HG03064 (cell line): ENCODE results near the gene KCNK1.

Experiments
- ATAC-seq: cut with Tn5 transposase; IDR thresholded peaks from one replicate; pipeline ENCODE4 v1.9.1; 2021; ENCODE audit warnings: low read depth; ENCODE audit not compliant: unreplicated experiment

The KCNK1 gene

DNA sequence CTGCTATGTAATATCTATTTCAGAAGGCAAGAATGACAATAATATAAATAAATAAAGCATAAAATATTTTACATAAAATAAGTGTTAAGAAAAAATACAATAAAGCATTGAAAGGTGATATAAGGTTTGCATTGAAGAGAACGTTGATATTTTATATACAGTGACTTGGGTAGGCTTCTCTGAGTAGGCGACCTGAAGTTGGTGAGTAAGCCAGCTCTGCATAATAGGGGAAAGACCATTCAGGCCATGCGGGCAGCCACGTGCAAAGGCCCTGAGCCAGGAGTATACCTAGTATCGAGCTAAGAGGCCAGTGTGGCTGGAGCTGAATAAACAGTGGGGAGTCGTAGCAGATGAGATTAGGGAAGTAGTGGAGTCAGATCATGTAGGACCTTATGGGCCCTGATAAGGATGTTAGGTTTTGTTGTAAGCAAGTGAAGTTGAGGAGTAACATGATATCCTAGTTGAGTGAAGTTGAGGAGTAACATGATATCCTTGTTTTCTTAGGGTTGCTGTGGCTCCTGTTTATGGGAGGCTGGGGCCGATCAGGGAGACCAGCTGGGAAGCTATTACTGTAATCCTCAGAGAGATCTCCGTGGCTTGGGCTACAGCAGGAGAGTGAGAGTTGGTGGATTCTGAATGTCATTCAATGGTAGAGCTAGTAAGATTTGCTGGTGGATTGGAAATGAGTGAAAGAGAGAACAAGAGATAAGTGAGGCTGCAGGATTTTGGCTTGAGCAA, 22.0 kb downstream of the KCNK1 start:
- no peak for ATAC-seq

GRCh38 chr1:233636503-233636877, 22.6 kb downstream of the KCNK1 start:
- no peak for ATAC-seq

DNA sequence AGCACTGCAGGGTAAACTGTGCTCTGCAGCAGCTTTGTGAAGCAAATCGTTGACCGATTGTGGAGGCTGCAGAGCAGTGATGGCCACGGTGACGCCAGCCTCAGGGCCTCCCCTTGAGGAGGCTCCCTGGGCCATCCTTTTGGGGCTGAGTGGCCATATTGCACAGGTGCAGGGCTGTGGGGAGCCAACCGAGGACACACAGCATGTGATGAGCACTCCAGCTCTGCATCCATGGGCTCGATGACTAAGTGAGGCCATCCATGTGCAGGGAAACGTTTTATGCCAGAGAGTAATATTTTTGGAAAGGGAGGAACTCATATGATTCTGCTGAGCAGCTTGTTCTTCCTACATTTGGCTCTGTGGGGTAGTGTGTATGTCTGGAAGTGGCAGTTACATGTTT, 24.6 kb downstream of the KCNK1 start:
- ATAC-seq, result no peak

DNA sequence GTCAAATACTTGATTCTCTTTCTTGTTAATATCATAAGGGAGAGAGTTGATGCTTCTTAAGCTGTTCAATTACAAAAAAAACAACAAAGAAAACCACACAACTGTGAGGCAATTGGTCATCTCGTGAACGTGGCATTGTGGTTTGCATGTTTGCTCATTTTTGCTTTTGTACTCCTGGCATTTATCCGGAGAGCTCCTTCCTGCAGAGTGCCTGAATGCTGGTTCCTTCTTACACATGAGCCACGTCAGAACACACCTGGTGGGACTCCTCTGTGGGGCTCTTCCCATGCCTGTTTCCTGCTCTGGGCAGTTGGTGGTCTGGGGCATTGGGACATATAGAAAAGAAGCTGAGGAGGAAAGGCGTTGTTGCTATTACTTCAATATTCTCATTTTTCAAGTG, 25.7 kb downstream of the KCNK1 start:
- no peak for ATAC-seq

GRCh38 chr1:233640179-233640578, 26.3 kb downstream of the KCNK1 start:
- ATAC-seq, result no peak

DNA sequence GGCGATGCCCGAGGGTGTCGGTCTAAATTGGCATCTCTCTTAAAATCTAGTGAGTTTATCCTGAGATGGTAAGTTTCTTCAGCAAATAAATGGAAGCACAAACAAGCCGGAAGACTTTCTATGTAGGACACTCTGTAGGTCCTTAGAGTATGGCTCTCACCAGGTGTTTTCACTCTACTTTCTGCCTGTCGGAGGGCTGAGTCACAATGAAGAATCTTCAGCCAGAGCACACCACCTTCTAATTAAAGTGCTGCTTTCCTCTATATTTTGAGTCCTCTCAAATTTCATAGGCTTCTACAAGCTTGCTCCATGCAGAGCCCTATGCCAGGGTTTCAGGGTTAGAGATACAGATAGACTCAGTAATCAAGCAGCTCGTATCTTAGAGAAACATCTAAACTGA, 27.1 kb downstream of the KCNK1 start:
- ATAC-seq, result no peak

GRCh38 chr1:233647073-233647472, 33.2 kb downstream of the KCNK1 start:
- ATAC-seq, result no peak

DNA sequence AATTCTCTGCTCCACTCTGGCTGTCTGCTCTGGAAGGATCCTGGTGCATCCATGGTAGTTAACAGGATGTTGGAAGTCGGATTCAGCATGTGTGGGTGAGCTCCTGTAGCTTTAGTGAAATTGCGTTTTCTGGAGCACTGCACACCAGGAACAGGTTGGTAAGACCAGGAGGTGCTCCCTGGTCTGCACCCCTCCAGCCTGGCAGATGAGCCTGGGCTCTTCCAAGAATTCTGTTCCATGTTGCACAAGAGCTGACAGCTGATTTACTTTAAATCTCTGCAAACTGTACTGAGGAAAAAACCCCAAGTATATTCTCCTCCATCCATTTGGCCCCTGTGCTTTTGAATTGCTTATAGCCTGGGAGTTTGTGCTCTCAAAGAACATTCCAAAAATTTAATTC, 33.7 kb downstream of the KCNK1 start:
- ATAC-seq, result no peak

DNA sequence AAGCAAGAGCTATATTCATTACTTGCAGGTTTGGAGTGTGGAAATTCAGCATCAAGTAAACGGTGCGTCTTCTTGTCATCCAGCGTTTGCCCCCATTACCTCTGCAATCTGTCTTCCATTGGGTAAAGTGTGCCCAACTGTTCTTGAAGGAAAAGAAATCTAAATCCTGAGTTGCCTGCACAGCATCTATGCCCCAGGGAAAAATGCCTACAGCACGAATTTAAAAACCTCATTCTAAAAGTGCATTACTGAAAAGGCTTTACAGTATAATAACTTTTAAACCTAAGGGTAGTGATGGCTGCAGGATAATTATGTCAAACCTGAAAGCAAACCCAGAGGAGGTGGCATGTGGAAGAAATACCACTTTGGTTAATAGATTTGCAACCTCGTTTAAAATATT, 37.2 kb downstream of the KCNK1 start:
- ATAC-seq, result no peak

GRCh38 chr1:233651563-233652233, 37.8 kb downstream of the KCNK1 start:
- ATAC-seq, result no peak

DNA sequence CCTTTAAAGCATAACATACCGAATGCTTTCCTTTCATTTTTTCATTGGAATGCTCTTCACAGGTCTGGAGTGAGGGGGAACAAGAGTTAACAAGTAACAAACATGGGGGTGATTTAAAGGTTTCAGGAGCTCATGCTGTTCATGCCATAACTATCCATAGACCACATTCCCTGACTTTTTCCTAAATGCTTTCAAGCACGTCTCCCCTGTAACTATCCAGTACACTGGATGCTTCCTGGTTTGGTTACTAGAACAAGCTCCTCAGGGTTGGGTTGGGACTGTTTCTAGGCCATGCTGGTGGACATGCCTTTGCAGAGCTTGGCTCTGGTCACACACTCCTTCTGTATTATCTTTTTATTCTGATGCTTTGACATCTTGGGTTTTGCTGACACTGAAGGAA, 38.6 kb downstream of the KCNK1 start:
- ATAC-seq, result no peak

DNA sequence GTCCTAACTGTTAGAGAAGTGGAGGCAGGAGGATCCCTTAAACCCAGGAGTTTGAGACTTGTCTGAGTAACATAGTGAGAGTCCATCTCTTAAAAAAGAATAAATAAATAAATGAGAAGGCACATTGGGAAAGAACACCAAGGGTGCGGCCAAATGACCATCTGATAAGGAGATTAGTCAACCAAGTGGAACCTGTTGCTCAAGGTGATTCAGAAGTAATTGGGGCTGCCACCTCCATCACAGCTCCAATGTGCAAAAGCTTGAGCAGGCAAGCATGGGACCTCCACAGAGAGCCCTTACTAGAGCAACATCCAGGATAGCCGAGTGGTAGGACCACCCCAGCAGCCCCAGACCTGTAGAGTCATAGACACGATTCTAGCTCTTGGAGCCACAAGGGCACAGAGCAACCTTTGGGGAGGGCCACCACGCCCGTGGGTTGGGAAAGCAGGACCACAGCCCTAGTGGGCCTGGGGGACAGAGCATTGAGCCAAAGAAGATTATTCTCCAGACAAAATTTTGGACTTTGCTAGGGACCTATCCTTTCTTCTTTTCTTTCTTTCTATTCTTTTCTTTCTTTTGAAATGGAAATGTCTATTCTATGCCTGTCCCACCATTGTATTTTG, 40.9 kb downstream of the KCNK1 start:
- no peak for ATAC-seq

DNA sequence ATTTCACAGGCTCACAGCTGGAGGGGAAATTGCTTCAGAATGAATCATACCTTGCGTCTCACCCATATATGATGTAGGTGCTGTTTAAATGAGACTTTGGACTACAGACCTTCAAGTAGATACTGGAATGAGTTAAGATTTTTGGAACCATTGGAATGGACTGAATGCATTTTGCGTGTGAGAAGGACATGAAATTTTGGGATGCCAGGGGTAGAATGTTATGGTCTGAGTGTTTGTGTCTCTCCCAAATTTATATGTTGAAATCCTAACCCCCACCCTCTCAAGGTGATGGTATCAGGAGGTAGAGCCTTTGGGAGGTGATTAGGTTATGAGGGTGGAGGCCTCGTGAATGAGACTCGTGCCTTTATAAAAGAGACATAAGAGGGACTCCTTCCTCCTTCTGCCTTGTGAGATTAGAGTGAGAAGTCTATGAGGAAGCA, 41.4 kb downstream of the KCNK1 start:
- no peak for ATAC-seq

- no peak for ATAC-seq
Measured at GRCh38 chr1:233656032-233656635, 42.2 kb downstream of the KCNK1 start.

GRCh38 chr1:233656687-233657086, 42.8 kb downstream of the KCNK1 start:
- no peak for ATAC-seq

- no peak for ATAC-seq
Measured at GRCh38 chr1:233657466-233657865, 43.6 kb downstream of the KCNK1 start.

DNA sequence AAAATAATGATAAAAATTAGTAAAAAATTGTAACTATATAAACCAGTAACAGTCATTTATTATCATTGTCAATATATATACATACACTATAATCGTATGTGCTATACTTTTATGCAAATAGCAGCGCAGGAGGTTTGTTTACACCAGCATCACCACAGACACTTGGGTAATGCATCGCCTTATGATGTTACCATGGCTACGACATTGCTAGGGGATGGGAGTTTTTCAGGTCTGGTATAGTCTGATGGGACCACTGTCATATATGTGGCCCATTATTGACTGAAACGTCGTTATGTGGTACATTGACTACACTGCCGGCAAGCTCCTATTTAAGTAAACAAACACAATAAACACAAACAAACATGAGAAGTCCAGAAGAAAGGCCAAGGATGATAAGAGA, 45.6 kb downstream of the KCNK1 start:
- no peak for ATAC-seq

DNA sequence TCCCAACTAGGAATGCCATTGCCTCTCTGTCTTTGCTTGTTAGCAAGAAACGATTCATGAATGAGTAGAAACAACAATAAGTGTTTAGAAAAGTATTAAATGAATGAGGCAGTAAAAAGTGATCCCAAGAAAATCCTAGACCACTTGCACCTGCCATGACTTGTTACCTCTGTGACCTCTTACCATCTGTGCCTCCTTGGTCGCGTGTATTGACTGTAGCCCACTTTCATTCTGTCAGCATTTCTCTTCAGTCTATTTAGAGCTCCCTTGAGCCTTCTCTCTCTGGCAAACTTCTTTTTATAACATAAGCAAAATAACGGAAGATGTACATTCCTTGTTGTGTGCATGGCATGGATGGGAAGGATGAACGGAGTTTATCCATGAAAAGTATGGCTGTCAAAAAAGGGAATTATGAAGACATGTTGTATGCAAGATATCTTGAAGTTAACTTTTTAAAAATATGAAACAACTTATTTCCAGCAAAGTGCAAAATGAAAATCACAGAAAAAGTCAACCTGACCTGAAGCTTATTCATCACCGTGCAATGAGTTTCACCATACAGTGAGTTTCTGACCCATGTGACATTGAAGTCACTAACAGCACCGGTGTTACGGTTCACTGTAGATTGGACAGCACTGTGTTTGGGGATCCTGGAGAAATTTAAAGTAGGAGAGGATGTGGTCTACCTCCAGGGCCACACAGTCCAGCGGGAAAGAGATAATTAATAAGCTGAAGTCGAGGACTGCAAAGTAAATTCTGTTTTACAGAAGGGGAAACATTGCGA, 47.7 kb downstream of the KCNK1 start:
- ATAC-seq, result no peak

DNA sequence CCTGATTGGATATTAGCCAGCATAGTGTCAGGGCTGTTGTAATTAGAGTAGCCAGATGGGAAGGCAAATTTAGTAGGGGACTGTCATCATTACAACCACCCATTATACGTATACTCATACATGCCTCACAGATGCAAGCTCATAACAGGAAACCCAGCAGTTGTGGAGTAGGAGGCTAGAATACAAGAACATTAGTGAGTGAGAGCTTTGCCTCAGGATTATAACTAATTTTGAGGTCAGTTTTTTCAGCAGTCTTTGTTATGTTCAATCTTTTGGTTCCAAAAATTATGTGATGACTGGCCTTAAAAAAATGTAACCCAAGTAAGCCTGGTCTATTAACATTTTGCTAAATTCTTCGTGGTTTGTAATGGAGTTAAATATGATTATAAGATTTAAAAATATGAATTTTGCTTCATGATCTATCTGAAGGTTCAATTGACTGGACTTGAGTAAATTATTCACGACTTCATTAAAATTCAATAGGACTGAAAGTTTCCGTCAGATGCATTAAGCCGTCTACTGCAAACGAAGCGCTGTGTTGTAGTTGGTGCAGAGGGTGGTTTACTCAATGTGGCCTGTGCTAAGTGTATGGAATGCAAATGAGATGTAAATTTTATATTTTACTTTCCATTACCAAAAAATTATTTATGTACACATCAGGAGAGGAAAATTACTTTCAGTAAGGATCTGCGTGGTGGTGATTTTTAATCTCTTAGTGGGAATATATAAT, 48.8 kb downstream of the KCNK1 start:
- ATAC-seq, result no peak

- no peak for ATAC-seq
Measured at GRCh38 chr1:233664253-233664652, 50.3 kb downstream of the KCNK1 start.
